Mesenchymal stem cell (in vitro differentiated cells and primary cell): ENCODE data around the gene PCYOX1L.

Experiments used
- DNase-seq: peaks from one replicate; pipeline ENCODE4 v3.0.0-alpha.2; 2013
- H2AFZ ChIP-seq: one replicate; pipeline ENCODE4 v1.6.1; 2013; ENCODE audit warnings: low read depth, mild to moderate bottlenecking, control low read depth, inconsistent platforms, low read length, moderate library complexity
- H2AK5ac ChIP-seq: 2 replicates; pipeline ENCODE4 v1.6.1; 2013; ENCODE audit warnings: low read length, moderate library complexity, mild to moderate bottlenecking, inconsistent platforms; ENCODE audit not compliant: severe bottlenecking
- H2BK120ac ChIP-seq: one replicate; pipeline ENCODE4 v1.6.1; 2013; ENCODE audit warnings: low read depth, mild to moderate bottlenecking, inconsistent platforms, low read length, moderate library complexity
- H2BK12ac ChIP-seq, 2 experiments: one replicate each; pipeline ENCODE4 v1.6.1; 2013; ENCODE audit warnings: inconsistent platforms in 2 of 2, low read length in 2 of 2, mild to moderate bottlenecking in 2 of 2, moderate library complexity in 2 of 2, control low read depth in 1 of 2
- H2BK15ac ChIP-seq: one replicate; pipeline ENCODE4 v1.6.1; 2013; ENCODE audit warnings: mild to moderate bottlenecking, low read depth, inconsistent platforms; ENCODE audit not compliant: poor library complexity, severe bottlenecking
- H2BK5ac ChIP-seq: 2 replicates; pipeline ENCODE4 v1.6.1; 2013; ENCODE audit warnings: low read depth, mild to moderate bottlenecking, low read length, control low read depth, inconsistent platforms; ENCODE audit not compliant: poor library complexity, severe bottlenecking
- H3K14ac ChIP-seq, 2 experiments: one replicate each; pipeline ENCODE4 v1.6.1; 2013; ENCODE audit warnings: inconsistent platforms in 2 of 2, low read length in 2 of 2, control low read depth in 1 of 2, mild to moderate bottlenecking in 1 of 2, moderate library complexity in 1 of 2
- H3K18ac ChIP-seq, 2 experiments: one replicate each; pipeline ENCODE4 v1.6.1; 2013; ENCODE audit warnings: inconsistent platforms in 2 of 2, low read length in 2 of 2, control low read depth in 1 of 2, low read depth in 1 of 2, mild to moderate bottlenecking in 1 of 2
- H3K23ac ChIP-seq, 2 experiments: one replicate each; pipeline ENCODE4 v1.6.1; 2013; ENCODE audit warnings: inconsistent platforms in 2 of 2, low read length in 2 of 2, mild to moderate bottlenecking in 2 of 2, moderate library complexity in 2 of 2, control low read depth in 1 of 2
- H3K27ac ChIP-seq: 2 replicates; pipeline ENCODE4 v1.5.1; 2013; ENCODE audit warnings: mild to moderate bottlenecking, moderate library complexity, low read length, control low read depth, inconsistent platforms; ENCODE audit not compliant: poor library complexity, severe bottlenecking
- H3K27me3 ChIP-seq, 2 experiments: 2 replicates each; pipeline versions ENCODE4 v1.6.1 to v1.7.0; 2013; ENCODE audit warnings: low read length in 2 of 2, mild to moderate bottlenecking in 2 of 2, moderate library complexity in 2 of 2, control low read depth in 1 of 2, inconsistent platforms in 1 of 2; ENCODE audit not compliant: control insufficient read depth in 1 of 2, insufficient read depth in 1 of 2
- H3K36me3 ChIP-seq, 2 experiments: 2 replicates each; pipeline versions ENCODE4 v1.6.1 to v1.7.0; 2013; ENCODE audit warnings: low read length in 2 of 2, control low read depth in 1 of 2, inconsistent platforms in 1 of 2, low read depth in 1 of 2, mild to moderate bottlenecking in 1 of 2; ENCODE audit not compliant: insufficient read depth in 2 of 2, control insufficient read depth in 1 of 2
- H3K4ac ChIP-seq, 2 experiments: one replicate each; pipeline ENCODE4 v1.6.1; 2013; ENCODE audit warnings: inconsistent platforms in 2 of 2, low read length in 2 of 2, mild to moderate bottlenecking in 2 of 2, moderate library complexity in 2 of 2, control low read depth in 1 of 2, low read depth in 1 of 2
- H3K4me1 ChIP-seq: 2 replicates; pipeline ENCODE4 v1.6.1; 2013; ENCODE audit warnings: low read depth, low read length, control low read depth; ENCODE audit not compliant: control insufficient read depth, insufficient read depth
- H3K4me2 ChIP-seq: 2 replicates; pipeline ENCODE4 v1.6.1; 2013; ENCODE audit warnings: low read length, mild to moderate bottlenecking, inconsistent platforms; ENCODE audit not compliant: poor library complexity, severe bottlenecking
- H3K4me3 ChIP-seq, 2 experiments: 2 replicates each; pipeline versions ENCODE4 v1.5.1 to v1.7.0; 2013; ENCODE audit warnings: low read length in 2 of 2, mild to moderate bottlenecking in 2 of 2, control low read depth in 1 of 2, low read depth in 1 of 2; ENCODE audit not compliant: insufficient read depth in 1 of 2
- H3K79me1 ChIP-seq: replicated peaks from 2 replicates; pipeline ENCODE4 v1.6.1; 2013; ENCODE audit warnings: mild to moderate bottlenecking, control low read depth, low read length, inconsistent platforms; ENCODE audit not compliant: poor library complexity, severe bottlenecking
- H3K9ac ChIP-seq: 2 replicates; pipeline ENCODE4 v1.7.0; 2013; ENCODE audit warnings: mild to moderate bottlenecking, low read length, moderate library complexity
- H3K9me3 ChIP-seq: 2 replicates; pipeline ENCODE4 v1.7.0; 2013; ENCODE audit warnings: mild to moderate bottlenecking, low read length; ENCODE audit not compliant: control insufficient read depth
- H4K8ac ChIP-seq: one replicate; pipeline ENCODE4 v1.6.1; 2013; ENCODE audit warnings: inconsistent platforms, mild to moderate bottlenecking, low read length, moderate library complexity
- H4K91ac ChIP-seq: one replicate; pipeline ENCODE4 v1.6.1; 2013; ENCODE audit warnings: mild to moderate bottlenecking, low read length, inconsistent platforms
- WGBS: methylation state at CpG from one replicate; pipeline ENCODE4 v1.1.7; 2013; ENCODE audit warnings: mixed read lengths; 5-methylcytosine and 5-hydroxymethylcytosine counted together

The PCYOX1L gene

DNA sequence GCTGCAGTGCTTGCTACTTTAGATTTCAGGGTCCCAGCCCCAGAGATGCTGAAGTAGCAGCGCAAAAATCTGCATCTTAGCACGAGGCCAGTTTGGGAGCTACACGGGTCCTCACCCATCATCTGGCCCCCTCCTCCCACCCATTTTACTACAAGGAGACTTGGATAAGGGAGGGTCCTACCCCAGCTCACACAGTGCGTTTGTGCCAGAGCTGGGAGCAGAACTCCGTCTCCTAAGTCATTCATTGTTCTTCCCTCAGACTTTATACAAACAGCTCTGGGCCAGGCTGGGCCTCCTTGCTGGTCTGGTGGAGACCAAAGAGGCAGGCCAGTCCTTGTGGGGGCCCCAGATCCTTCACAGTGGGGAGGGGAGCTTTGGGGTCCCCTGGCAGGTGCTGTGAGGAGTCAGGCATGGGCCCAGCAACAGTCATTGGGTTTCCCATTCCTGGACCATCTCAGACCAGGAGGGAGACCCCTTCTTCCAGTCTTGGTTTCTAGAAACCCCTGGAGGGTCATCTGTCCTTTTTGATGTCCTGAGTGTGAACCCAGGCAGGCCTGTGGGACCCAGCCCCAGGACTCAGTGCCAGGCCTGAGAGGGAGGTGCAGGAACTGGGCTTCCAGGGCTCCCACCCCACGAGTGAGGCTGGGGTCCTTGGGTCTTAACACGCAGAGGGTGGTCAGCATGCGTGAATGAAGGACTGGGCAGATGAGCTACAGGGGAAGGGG, 23.6 kb downstream of the PCYOX1L start:
- H2AK5ac ChIP-seq, result peak overlapping the region; percentile 13
- no peaks in the 10 kb centered on the region for H3K9me3 ChIP-seq
- WGBS, result 53% methylated on average over 8 of the region's 8 CpGs
- H2BK5ac ChIP-seq, result no peak overlapping the region
- no peak overlapping the region for H3K27ac ChIP-seq
- H3K79me1 ChIP-seq, result no peaks in the 10 kb centered on the region
- peak overlapping the region; percentile 30 for H2BK15ac ChIP-seq
- peaks cover 0 to 11% of the 10 kb centered on the region in 2 experiments for H3K27me3 ChIP-seq
- peak overlapping the region in 1 of 2 experiments; percentile 37 for H3K23ac ChIP-seq
- no peak overlapping the region for H3K4me2 ChIP-seq
- peak overlapping the region; percentile 89 for H4K91ac ChIP-seq
- peak overlapping the region; percentile 99 for H2BK120ac ChIP-seq
- H3K18ac ChIP-seq, result peak overlapping the region; percentile 93 to 98
- peak overlapping the region in 1 of 2 experiments; percentile 68 for H3K14ac ChIP-seq
- no peak overlapping the region for H3K9ac ChIP-seq
- peak overlapping the region; percentile 60 for H2AFZ ChIP-seq
- peak overlapping the region; percentile 89 to 92 for H3K4ac ChIP-seq
- H3K4me1 ChIP-seq, result peaks cover 13% of the 10 kb centered on the region
- peak overlapping the region; percentile 97 to 98 for H2BK12ac ChIP-seq
- H3K36me3 ChIP-seq, result no peaks in the 10 kb centered on the region
- DNase-seq, result no peak
- no peak overlapping the region for H3K4me3 ChIP-seq
- H4K8ac ChIP-seq, result peak overlapping the region; percentile 88

DNA sequence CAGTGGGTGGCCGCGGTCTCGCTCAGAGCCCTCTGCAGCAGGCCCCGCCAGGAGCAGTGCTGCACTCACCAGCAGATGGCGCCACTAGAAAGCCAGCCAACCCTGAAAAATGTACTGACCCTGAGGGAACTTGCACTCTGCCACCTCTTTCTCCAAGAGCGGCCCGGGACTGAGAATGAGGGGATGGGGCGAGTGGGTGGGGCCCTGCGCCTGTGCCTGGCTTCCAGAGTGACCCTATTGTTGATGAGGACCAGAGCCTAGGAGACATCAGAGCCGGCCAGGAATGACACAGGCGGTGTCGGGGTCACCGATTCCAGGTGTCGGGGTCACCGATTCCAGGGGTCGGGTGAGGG, 24.1 kb downstream of the PCYOX1L start:
- Histone ChIP-seq H3K27me3 (peaks cover 0 to 6% of the 10 kb centered on the region in 2 experiments), H3K9ac (no peak overlapping the region), H3K4me1 (peaks cover 13% of the 10 kb centered on the region), H4K8ac (peak overlapping the region; percentile 88), H2AFZ (no peak overlapping the region), H3K4me2 (no peak overlapping the region), H2BK15ac (peak overlapping the region; percentile 17), H3K36me3 (no peaks in the 10 kb centered on the region), H3K4ac (peak overlapping the region; percentile 96 to 98), H4K91ac (peak overlapping the region; percentile 98), H2BK5ac (no peak overlapping the region), H3K14ac (peak overlapping the region in 1 of 2 experiments; percentile 41), H3K4me3 (no peak overlapping the region), H2AK5ac (no peak overlapping the region), H3K27ac (no peak overlapping the region), H2BK120ac (peak overlapping the region; percentile 99), H3K9me3 (no peaks in the 10 kb centered on the region), H3K18ac (peak overlapping the region; percentile 95 to 98), H3K23ac (no peak overlapping the region), H3K79me1 (no peaks in the 10 kb centered on the region), H2BK12ac (peak overlapping the region; percentile 99)
- DNase-seq, result peak; percentile 80
- WGBS, result 29% methylated on average over 15 of the region's 16 CpGs

DNA sequence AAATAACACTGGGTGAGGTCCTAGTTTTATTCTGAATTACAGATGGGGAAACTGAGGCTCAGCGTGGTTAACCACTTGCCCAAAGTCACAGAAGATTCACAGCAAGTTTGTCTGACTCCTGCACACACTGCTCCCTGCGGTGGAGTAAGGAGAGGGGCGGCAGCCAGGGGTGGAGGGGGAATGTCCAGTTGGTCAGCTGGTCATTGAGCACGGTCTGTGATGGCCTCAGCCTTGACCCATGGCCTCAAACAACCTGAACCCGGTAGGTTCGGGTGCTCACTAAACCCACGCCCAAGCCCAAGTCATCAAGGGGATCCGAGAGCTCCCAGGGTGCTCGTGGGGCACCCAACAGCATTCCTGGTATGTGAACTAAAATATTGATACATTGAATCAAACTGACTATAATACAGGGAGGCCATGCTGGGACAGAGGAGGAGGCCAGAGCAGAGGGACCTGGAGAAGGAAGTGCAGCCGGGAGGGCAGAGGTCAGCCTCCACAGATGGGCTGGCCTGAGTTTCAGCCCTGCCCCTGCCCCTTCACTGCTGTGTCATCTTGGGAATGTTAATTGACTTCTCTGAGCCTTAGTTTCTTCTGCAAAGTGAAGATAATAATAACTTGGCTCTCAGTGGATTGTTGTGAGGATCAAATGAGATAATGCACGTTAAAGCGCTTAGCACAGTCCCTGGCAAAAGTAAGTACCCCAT, 24.8 kb downstream of the PCYOX1L start:
- Histone ChIP-seq H2AK5ac (no peak overlapping the region), H3K23ac (peak overlapping the region in 1 of 2 experiments; percentile 39), H2BK5ac (no peak overlapping the region), H2BK15ac (peak overlapping the region; percentile 95), H2BK120ac (peak overlapping the region; percentile 90), H3K27me3 (peaks cover 0 to 4% of the 10 kb centered on the region in 2 experiments), H3K4me3 (no peak overlapping the region), H3K79me1 (no peaks in the 10 kb centered on the region), H2BK12ac (peak overlapping the region; percentile 99), H3K27ac (no peak overlapping the region), H3K18ac (peak overlapping the region; percentile 95 to 98), H3K4ac (peak overlapping the region; percentile 96 to 98), H4K8ac (peak overlapping the region; percentile 86), H3K9me3 (no peaks in the 10 kb centered on the region), H4K91ac (peak overlapping the region; percentile 98), H3K9ac (no peak overlapping the region), H3K4me2 (no peak overlapping the region), H3K14ac (peak overlapping the region in 1 of 2 experiments; percentile 88), H3K36me3 (no peaks in the 10 kb centered on the region), H3K4me1 (peaks cover 13% of the 10 kb centered on the region), H2AFZ (no peak overlapping the region)
- DNase-seq, result no peak
- WGBS, result 80% methylated on average over 7 of the region's 12 CpGs

DNA sequence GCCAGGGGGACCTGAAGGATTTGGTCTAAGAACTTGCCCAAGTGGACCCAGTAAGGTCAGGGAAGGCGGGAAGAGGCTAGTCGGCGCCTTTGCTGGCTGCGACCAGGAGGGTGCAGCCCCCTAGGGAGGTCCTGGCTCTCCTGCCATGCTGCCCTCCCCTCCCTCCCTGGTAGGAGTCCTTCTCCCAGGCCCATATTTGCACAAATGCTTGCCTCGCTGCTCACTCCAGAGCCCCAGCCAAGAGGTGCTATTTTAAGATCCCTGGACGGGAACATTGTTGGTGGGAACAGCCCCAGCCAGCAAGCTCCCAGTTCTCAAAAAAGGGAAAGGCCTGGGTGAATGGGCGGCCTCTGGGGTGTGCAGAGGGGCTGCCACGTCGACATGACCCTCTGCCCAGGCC, 25.6 kb downstream of the PCYOX1L start:
- H3K79me1 ChIP-seq, result no peaks in the 10 kb centered on the region
- H4K91ac ChIP-seq, result peak overlapping the region; percentile 97
- no peak overlapping the region for H3K4me3 ChIP-seq
- no peak overlapping the region for H3K4me2 ChIP-seq
- H3K27me3 ChIP-seq, result peaks cover 0 to 4% of the 10 kb centered on the region in 2 experiments
- peak overlapping the region; percentile 75 to 96 for H3K4ac ChIP-seq
- no peaks in the 10 kb centered on the region for H3K9me3 ChIP-seq
- no peak overlapping the region for H3K27ac ChIP-seq
- peaks cover 15% of the 10 kb centered on the region for H3K4me1 ChIP-seq
- peak overlapping the region; percentile 81 for H4K8ac ChIP-seq
- peak overlapping the region; percentile 63 to 95 for H3K18ac ChIP-seq
- peak overlapping the region; percentile 99 for H2BK12ac ChIP-seq
- H2AK5ac ChIP-seq, result no peak overlapping the region
- peak overlapping the region; percentile 92 for H2BK15ac ChIP-seq
- no peak overlapping the region for H2AFZ ChIP-seq
- peak overlapping the region in 1 of 2 experiments; percentile 87 for H3K14ac ChIP-seq
- peak overlapping the region; percentile 90 for H2BK120ac ChIP-seq
- WGBS, result 87% methylated on average over 9 of the region's 9 CpGs
- peak; percentile 45 for DNase-seq
- H3K23ac ChIP-seq, result no peak overlapping the region
- H3K9ac ChIP-seq, result no peak overlapping the region
- no peak overlapping the region for H2BK5ac ChIP-seq
- no peaks in the 10 kb centered on the region for H3K36me3 ChIP-seq
